ENCODE results near the gene TTLL3.
"Not testable (repeated sequence)": the region's sequence is repeated elsewhere in the genome, so short reads cannot be mapped to it uniquely, and the experiment has no call there.

The TTLL3 gene

DNA sequence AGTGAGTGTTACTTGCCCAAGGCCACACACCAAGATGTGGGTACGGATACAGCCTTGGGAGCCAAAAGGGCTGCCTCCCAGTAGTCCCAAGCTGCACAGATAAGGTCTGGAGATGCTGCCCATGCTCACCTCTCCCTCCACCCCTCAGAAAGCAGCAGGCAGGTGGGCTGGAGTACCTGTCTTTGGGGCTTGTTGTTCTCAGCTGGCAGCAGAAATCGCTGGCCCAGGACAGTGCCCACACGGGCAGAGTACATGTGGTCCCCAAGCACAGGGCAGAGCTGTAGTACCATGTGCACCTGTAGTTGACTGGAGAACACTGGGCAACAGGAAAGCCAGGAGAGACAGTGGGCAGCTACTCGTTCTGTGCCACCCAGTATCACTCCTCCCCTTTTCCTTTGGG is 28.8 kb downstream of the TTLL3 start:
- no peak for FAIRE-seq

DNA sequence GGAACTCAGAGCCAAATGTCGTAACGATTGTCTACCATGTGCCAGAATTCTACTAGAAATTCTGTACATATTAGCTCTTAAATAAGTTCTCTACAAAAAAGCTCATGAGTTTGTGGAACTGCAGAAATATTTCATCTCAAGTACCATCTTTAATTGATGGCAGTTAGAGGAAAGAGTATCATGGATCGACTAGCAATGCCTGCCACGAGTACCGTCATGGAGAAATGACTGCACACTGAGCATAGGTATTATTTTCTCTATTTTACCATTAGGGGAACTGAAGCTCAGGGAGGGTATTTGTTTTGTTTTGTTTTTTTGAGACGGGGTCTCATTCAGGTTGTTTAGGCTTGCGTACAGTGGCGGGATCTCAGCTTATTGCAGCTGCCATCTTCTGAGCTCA is 31.0 kb downstream of the TTLL3 start:
- FAIRE-seq, result no peak

DNA sequence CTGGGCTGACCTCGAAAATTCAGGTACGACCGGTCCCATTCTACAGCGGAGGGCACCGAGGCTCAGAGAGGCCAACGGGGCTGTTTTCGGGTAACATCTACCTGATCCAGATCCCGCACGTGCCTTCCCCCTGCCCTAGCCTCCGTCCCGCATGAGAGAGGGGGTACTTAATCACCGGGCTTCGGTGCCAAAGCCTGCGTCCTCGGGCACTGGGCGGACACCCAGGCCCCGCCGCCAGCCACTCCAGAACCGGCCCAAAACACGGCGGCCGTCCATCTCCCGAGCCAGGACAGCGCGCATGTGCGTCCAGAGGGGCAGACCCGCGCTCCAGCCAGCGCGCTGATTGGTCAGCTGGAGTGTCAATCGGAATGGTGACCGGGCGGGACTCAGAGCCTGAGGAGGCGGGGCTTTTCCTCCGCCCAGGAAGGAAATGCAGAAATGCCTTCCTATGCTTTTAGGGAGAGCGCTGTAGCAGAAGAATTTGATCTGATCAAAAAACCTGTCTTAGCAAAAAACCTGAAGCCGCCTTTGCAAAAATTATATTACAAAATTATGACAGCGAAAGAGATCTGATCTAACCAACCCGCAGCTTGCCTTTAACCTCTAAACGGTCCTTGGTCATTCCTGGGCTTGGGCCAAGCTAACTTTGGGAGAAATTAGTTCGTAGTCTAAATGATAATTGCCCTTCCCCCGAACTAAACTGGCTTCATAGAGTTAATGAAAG is 33.8 kb downstream of the TTLL3 start, which contains the start of gene RPUSD3:
Gene RPUSD3 (minus strand): TSS at position 294 of the 724 bp plus-strand sequence. CDS start 18 bp downstream, at position 276.
- FAIRE-seq, result peak; percentile 70

DNA sequence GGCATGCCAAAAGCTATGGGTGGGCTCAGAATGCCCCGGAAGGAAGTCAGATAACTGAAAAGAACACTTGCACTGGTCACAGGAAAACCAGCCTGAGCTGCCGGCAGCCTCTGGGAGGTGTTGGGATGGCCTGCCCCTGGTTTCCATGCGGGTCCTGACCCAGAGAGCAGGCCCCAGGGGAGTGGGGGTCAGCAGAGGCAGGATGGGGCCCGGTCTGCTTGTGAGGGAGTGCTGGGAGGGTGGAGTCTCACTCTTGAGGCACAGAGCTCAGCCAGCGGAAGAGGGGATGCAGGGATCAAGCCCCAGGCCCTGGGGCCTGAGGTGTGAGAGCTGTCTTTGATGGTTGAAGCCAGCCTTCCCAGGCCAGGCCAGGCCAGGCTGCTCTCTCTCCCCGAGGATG is 36.2 kb downstream of the TTLL3 start:
- no peak for FAIRE-seq

DNA sequence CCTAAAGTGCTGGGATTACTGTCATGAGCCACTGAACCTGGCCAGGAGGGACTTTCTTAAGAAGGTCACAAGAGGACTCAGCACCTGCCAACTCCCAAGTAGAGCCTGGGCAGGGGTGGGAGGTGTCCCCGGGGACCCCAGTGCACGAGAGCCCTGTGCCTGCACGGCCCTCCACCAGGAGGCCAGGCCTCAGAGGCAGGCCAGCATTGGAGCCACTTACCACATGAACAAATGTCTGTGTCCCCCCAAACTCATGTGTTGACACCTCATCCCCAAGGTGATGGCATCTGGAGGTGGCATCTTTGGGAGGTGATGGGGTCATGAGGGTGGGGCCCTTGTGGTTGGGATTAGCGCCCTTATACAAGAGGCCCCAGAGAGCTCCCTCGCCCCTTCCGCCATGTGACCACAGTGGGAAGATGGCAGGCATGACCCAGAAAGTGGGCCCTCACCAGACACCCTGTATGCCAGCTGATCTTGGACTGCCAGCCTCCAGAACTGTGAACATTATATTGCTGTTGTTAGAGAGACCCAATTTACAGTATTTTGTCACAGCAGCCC is 36.9 kb downstream of the TTLL3 start:
- FAIRE-seq, result no peak

DNA sequence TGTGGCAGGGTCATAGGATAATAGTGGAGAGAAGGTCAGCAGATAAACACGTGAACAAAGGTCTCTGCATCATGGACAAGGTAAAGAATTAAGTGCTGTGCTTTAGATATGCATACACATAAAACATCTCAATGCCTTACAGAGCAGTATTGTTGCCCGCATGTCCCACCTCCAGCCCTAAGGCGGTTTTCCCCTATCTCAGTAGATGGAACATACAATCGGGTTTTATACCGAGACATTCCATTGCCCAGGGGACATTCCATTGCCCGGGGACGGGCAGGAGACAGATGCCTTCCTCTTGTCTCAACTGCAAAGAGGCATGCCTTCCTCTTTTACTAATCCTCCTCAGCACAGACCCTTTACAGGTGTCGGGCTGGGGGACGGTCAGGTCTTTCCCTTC is 37.8 kb downstream of the TTLL3 start:
- not testable (repeated sequence) for FAIRE-seq

DNA sequence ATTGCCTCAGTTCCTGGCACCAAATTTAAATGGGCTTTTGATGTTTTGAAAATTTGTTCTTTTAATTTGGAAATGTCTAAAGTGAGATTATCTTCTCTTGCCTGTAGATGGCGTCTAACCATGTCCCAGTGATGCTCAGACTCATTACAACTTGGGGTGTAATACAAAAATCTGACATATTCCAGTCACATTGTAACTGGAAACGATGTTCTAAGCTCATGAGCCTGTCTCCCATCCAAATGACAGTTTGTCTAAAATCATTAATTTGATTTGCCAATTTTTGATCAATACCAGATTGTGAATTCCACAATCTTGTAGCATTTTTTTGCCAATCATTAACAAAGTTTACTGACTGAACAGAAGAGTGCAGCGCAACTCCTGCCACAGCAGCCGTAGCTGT is 38.8 kb downstream of the TTLL3 start:
- FAIRE-seq, result not testable (repeated sequence)

DNA sequence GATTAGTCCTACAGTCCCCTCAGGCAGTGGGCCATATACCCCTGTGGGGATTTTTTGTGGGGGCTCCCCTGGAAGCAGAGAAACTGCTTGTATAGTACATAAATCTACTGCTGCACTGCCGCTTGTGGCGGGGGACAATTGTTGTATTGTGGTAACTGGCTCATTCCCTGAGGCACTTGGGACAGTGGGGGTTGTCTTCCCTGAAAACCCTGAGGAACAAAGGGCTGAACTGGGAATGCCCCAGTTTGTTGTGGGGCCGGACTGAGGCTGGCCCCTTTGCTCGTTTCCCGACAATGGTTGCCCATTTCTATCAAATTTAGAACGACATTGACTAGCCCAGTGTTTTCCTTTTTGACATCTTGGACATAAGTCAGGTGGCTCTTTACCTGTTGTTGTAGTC is 41.3 kb downstream of the TTLL3 start:
- not testable (repeated sequence) for FAIRE-seq

DNA sequence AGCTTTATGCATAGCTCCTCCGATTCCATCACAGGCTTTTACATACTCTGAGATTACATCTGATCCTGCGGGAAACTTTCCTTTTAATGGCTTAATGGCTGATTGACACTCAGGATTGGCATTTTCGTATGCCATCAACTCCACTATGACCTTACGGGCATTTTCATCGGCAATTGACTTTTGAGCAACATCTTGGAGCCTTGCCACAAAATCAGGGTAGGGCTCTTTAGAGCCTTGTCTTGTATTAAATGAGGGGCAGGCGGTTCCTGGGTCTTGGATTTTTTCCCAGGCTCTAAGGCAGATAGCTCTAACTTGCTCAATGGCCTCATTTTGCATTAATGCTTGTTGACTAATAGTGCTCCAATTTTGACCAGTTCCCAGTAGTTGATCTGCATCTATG is 41.9 kb downstream of the TTLL3 start:
- not testable (repeated sequence) for FAIRE-seq

DNA sequence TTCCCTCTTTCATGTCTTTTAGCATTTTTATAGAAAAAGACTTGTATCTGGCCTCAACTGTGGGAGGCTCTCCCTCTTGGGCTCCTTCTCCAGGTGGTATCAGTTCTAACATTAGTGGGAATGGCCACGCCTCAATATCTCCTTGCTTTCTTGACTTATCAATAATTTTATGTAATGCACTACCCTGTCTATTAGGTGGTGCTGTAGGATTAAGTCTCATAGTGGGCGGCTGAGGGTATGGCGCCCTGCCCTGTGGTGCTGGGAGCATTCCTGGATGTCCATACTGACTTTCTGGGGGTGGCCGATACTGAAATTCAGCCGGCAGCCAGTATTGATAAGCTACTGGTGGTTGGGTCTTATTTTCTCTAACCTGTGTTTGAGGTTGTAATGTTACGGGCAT is 42.5 kb downstream of the TTLL3 start:
- no peak for FAIRE-seq

DNA sequence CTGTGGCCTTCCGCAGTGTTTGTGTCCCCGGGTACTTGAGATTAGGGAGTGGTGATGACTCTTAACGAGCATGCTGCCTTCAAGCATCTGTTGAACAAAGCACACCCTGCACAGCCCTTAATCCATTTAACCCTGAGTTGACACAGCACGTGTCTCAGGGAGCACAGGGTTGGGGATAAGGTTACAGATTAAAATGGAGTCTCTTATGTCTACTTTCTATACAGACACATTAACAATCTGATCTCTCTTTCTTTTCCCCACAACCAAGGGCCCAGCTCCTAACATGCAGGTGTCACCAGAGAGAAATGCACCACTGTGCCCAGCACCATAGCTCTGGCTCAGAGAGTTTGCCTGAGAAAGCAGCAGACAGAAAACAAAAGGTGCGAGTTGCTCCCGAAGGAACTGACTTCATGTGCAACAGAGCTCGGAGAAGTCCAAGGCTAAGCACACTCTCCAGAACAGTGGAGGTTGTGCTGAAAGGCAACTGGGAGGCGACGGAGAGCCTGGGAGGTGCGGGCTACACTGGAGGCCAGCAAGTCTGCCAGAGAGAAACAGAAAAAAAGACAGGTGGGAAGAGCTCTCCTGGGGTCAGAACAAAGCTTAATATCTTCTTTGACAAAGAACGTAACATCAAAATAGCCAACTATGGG is 44.4 kb downstream of the TTLL3 start:
- FAIRE-seq, result not testable (repeated sequence)

DNA sequence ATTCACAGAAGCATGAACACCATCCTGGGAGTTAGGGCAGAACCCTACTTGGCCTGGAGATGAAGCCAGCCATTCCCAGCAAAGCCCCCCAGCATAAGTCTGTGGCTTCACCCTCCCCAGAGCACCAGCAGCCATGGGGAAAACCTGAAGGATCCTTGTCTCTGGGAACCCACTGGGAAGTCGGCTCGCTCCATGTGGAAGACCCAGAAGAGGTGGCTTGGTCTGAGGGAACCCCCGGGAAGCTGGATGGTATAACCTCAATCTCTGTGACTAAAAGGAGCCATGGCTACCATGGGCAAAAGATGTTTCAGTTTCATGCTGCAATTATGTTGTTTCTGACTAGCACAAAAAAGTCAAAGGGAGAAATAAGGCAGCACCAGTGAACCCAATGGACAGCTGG is 45.5 kb downstream of the TTLL3 start:
- FAIRE-seq, result no peak

DNA sequence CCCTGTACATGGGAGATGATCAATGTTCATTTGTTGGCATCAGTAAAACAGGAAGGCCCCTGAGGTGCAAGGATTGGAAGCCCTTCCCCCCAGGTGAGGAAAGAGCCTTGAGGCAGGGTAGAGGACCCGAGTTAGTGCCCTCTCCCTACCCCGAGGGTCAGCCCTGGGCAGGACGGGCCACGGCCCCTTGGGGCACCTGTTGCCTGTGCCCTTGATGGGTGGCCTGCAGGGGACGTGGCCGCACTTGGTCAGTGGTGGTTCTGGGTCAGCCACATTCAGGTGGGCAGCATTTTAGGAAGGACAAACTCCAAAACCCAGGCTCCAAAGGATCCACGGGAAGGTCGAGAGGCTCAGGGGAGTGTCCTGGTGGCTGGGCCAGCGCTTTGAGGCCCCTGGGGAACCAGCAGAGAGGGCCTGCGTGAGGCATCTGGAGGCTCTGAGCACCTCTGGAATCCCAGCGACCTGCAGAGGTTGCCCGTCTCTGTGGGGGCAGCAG is 49.5 kb downstream of the TTLL3 start:
- no peak for FAIRE-seq

DNA sequence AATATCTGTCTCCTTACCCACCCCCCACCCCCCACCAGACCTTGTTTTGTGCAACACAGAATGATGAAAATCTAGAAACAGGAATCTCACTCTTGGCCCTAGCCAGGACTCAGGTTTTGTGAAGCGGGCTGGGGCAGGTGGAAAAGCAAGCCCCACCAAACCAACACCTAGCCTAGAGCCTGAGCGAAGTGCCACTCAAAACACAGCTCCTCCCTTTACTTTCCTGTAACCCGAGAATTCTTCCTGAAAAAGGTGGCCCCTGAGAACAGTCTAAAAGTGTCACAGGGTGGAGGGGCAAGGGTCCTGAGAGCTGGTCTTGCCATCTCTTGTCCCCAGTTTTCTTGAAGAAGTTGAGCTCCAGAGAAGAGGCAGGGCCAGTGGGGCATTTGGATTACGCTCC is 51.1 kb downstream of the TTLL3 start:
- no peak for FAIRE-seq

DNA sequence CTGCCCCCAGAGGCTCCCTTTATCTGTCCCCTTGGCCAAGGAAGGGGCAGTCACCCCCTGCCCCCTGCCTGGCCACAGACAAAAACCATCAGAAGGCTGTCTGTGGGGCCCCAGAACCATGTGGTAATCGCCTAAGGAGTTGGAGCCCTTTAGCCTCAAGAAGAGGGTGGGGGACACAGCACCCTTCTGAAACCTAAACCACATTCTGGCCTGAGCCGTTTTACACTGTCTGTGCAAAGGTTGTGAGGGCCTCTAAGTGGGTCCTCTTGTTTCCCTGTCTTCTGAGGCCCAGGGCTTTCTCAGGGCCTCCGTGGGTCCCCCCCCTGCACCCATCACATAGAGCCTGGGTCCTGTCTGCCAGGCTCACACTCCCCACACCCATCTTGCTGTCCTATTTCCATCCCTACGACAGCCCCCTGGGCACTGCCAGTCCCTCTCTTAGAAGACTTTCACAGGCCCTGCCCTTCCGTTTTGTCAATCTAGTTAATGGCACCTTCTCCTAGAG is 51.6 kb downstream of the TTLL3 start:
- no peak for FAIRE-seq

DNA sequence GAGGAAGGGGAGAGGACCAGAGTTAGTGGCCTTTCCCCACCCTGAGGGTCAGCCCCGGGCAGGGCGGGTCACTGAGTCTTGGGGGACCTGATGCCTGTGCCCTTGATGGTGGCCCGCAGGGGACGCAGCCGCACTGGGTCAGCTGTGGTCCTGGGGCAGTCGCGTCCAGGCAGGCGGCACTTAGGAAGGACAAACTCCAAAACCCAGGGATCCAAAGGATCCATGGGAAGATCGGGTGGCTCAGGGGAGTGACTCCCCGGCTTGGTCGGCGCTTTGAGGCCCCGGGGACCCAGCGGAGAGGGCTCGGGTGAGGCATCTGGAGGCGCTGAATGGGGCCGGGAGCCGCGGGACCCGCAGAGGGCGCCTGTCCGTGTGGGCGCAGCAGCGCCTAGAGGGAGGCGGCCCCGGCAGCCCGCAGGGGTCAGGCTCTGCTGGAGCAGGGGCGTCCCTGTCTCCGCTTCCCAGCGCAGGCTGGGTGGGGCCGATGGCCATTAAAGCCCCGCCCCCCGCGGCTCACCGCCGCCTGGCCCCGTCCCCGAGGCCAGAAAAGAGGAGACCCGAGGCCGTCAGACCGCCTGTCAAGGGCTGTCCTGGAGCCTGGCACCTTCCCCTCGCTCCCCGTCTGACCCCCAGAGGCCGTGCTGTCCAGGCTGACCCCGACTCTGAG is 52.5 kb downstream of the TTLL3 start:
- no peak for FAIRE-seq

DNA sequence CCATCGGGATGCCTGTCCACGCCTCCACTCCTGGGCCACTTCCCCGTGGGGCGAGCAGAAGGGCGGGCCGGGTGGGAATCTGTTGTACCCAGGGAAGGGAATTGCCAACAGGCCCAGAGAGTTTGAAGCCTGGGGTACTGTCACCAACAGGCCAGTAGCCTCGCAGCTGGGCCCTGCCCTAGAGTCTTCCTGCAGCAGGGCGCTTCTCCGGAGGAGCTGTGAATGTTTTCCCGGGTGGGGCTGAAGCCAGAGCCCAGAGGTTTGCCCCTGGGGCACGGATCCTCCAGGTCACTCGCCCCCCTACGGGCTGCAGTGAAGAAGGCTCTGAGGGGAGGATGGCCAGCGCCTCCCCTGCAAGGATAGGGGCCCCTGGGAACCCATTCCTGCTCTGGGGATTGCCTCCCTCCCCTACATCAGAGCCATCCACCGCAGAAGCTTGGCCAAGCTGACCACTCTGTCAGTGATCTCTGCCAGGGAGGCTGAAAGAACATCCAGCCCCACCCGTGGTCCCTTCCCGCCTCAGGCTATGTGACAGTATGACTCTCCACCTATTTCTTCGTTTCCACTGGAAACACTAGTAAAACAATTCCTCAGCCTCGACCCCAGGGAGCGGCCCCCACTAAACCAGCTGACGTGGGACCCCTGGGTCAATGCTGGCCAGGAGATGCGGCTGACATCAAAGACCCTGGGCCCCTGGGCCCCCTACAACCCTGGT is 53.2 kb downstream of the TTLL3 start:
- no peak for FAIRE-seq

DNA sequence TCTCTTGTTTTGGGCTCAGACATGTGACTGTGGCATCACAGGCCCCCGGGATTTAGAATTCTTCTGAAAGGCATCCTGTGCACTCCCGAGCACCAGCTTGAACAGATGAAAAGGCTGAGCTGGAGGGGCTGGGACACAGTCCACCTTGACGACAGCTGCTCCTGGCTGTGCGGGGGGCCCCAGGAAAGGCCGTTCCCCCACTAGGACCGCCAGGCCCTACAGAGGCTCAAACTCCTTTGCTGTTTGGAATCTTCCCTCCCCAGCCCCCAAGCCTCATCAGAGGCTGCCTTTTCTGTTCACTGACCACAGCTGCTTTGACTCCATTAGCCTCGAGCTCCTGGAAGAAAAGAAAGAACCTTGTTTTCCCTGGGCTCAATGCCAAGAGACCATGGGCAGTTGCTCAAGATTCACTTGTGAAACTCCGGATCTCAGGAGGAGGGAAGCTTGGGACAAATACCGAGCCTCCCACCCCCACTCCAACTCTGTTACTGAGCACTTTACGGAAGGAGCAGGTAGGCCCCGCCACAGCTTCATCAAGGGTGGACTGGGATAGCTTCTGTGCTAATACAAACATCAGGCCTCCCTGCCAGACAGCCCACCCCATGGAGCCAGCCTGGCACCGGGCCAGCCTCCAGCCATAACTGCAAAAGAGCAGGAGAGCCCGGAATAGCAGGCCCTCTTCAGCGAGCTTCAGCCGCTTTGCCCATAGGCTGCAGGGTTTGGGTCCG is 54.3 kb downstream of the TTLL3 start:
- no peak for FAIRE-seq

DNA sequence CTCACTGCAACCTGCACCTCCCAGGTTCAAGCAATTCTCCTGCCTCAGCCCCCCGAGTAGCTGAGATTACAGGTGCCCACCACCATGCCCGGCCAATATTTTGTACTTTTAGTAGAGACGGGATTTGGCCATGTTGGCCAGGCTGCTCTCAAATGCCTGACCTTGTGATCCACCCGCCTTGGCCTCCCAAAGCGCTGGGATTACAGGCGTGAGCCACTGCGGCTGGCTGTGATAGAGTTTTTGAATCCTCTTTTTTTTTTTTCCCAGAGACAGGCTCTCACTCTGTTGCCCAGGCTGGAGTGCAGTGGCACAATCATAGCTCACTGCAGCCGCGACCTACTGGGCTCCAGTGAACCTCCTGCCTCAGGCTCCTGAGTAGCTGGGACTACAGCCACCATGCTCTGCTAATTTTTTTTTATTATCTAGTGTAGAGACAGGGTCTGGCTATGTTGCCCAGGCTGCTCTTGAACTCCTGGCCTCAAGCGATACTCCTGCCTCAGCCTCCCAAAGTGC is 55.1 kb downstream of the TTLL3 start:
- not testable (repeated sequence) for FAIRE-seq

DNA sequence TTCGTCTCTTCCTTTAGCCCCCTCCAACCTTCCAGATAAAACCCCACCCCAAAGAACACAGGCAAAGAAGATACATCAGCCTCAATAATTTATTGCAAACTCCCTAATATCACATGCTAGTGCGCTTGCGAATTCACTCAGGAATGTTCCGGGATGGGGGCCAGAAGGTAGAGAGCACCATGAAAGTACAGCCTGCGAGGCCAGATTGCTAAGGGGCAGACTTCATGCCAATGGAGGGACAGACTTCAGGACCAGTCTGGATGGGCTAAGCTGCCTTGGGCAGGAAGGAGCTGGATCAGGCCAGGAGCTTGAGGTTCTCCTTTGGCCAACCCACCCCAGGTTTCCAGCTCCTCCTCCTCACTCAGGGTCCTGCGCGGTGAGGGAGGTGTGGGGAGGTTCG is 56.6 kb downstream of the TTLL3 start:
- FAIRE-seq, result no peak

DNA sequence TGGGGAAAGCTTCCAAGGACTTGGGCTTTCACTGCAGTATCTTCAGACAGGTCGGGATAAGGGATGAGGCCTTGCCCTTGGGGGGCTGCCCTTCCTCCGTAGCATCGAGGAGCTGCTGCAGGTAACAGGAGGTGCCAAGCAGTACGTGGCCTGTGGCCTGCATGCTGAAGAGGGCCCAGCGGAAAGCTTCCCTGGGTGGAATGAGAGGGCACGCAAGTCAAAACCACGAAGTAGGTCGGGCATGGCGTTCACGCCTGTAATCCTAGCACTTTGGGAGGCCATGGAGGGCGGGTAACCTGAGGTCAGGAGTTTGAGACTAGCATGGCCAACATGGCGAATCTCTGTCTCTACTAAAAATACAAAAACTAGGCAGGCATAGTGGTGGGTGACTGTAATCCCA is 57.0 kb downstream of the TTLL3 start:
- FAIRE-seq, result no peak

DNA sequence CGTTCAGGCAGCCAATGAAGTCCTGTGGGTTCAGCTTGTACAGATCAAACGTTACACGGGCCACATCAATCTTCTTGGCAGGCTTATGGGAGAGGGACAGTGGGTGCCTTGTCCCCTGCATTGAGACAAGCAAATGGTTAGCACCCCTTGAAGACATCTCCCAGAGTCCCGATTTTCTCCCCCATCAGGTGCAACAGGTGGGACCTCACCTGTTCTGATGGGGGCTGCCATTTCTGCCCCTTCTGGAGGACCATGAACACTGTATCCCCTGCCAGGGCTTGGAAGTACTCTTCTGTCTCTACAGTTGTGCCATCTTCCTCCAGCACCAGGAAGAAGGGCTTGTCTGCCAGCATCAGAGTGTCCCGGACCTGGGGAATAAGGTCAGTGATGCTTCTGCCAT is 59.9 kb downstream of the TTLL3 start:
- FAIRE-seq, result no peak
